Nasal cavity respiratory epithelium epithelial cell of viscerocranial mucosa (primary cell): ENCODE results near the gene RIPK1. TPM values are rescaled to one million over a fixed set of nuclear protein-coding genes. Genes with fewer than 3 reads are reported as not detected.

ENCODE experiments used
- total RNA-seq: library from RNA; depleted of rRNA; stranded (reverse); fragments of >200 nt; gene quantifications from 2 replicates; pipeline ENCODE4 v1.2.3, GENCODE V29; 2014

Gene RIPK1
- total RNA-seq = 14.4 and 31.3 TPM in 2 replicates

DNA sequence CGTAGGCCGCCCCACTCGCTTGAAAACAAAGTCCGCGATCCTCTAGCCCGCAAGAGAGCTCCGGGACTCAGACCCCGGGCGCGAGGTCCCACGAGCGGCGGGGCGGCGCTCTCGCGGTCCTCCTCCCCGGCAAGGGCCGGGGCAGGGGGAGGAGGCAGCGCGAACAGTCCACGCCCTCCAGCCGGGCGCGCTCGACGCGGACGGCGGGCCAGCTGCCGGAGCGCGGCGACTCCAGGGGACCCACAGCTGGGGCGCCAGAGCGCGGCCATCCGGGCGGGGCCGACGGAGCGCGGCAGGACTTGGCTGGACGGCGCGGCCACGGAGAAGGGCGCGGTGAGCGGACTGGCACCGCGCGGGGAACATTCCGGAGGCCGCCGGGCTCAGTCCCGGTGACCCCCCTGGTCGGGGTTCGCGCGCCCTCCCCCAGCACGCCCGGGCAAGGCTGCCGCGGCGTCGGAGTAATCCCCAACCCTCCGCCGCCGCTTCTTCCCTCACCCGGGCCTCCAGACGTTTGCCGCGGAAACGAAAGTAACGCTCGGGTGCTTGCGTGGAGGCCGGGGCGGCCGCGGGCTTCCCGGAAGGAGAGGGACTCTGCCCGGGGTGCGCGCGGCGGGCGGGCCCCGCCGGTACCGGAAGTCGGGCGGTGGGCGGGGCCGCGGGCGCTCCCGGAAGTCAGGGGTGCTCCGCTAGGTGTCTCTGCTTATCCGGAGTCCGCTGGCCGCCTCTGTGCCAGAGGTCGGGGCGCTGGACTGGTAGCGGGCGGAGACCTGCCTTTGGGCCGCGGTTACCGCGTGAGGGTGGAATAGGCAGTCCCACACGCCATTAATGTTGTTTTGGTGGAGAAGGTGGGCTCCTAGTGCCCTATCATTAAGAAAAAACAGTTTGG, at the start of gene RIPK1:
Gene RIPK1, plus strand, starts transcription at position 166 of the 886 bp plus-strand sequence. CDS start 8,330 bp downstream, outside the sequence.

DNA sequence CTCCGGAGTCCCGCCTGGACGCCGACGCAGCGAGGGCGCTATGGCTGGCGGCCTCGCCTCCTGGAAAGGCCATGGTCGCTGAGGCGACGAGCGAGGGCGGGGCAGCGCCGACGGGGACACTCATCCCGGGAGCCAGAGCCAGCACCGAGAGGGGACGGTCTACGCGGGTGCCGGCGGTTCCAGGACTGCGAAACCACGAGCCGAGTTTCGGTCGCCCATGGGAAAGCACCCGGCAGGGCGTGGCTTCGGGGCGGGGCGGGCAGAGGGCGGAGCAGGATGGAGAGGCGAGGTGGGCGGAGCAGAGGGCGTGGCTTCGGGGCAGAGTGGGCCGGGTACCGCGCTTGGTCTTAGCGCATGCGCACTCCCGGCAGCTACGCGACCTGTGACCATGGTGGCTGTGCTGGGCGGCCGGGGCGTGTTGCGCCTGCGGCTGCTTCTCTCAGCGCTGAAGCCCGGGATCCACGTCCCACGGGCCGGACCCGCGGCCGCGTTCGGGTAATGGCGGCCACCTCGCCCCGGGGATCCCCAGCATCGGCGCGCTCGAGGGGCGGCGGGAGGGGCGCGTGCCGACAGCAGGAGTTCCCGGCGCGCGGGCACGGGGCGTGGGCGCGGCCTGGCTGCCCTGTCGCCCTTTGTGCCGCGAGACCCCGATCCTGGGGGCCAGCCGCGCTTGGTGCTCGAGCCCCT, 50.2 kb downstream of the RIPK1 start, which contains the start of gene BPHL:
Gene BPHL, plus strand, starts transcription at position 359 of the 687 bp plus-strand sequence. Its CDS starts 30 bp downstream, at position 389.

DNA sequence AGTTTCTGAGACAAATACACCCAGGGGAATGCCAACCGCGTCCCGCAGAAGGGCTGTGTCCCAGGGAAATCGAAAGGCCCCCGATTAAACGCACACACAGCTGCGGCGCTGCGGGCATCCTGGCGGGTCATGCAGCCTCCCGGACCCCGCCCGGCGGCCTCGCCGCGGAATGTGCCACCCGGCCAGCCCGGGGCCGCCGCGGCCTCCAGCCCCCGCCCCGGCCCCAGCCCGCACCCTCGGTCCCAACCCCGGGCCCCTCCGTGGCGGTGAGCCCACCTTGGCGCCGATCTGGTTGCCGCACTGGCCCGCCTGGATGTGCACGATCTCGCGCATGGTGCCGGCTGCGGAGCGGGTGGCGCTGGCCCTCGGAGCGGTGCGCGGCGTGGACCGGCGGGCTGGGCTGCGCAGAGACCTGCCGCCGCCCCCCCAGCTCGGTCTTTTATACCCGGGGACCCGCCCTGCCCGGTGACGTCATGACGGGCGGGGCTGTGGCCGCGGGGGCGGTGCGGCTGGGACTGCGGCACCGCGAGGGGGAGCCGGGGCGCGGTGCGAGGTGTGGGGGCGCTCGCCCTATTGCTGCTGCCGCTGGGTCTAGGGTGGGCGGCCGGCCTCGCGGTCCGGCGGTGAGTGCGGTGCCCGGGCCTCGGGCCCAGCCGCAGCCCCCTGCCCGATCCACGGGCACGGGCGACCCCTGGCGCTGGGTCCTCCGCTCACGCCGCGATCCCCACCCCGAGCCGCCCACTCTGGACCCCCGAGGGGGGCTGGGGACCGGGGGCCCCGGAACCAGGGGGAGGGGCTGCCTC, 89.0 kb downstream of the RIPK1 start, which contains the start of gene TUBB2A:
Gene TUBB2A, minus strand, starts transcription at position 414 of the 803 bp plus-strand sequence. Its CDS starts 81 bp downstream, at position 333.

Other genes with a start within 250 kb of the RIPK1 start
- 160 and 194 TPM in 2 replicates for gene SERPINB1, start 226.6 kb upstream of the RIPK1 start, total RNA-seq
- 1.7 and 11.7 TPM in 2 replicates for gene SERPINB9, start 165.2 kb upstream of the RIPK1 start, total RNA-seq
- 30.4 and 66.5 TPM in 2 replicates for gene SERPINB6, start 96.9 kb upstream of the RIPK1 start, total RNA-seq
- gene NQO2, start 68.6 kb upstream of the RIPK1 start, total RNA-seq = 14.0 and 26.6 TPM in 2 replicates
- gene BPHL, start 50.2 kb downstream of the RIPK1 start, total RNA-seq = 12.0 and 21.4 TPM in 2 replicates
- 28.4 and 59.9 TPM in 2 replicates for gene TUBB2A, start 89.0 kb downstream of the RIPK1 start, total RNA-seq
- under 0.01 and 1.4 TPM in 2 replicates for gene TUBB2B, start 159.2 kb downstream of the RIPK1 start, total RNA-seq
- gene PSMG4, start 190.5 kb downstream of the RIPK1 start, total RNA-seq = 16.7 and 17.4 TPM in 2 replicates